IMR-90 (cell line): ENCODE measurements around the gene RGS17. TPM values are rescaled to one million over a fixed set of nuclear protein-coding genes. Genes with fewer than 3 reads are reported as not detected.

Source experiments
- ATAC-seq: fragments of 200-7000 bp; cut with Tn5 transposase; 2 replicates; pipeline ENCODE4 v1.9.1; 2020; ENCODE audit warnings: low read depth, mild to moderate bottlenecking, moderate library complexity
- BruUV-seq: library from RNA; stranded (reverse); fragments of 400-500 nt; replicated peaks from 2 replicates; lab custom pipeline; 2021; lab: Mats Ljungman, UMichigan
- CTCF ChIA-PET: fragments of 300-600 bp; formaldehyde crosslinking; extraction: SDS; loops from one replicate; lab custom pipeline; 2021; ENCODE audit warnings: antibody characterized with exemption; lab: Yijun Ruan, JAX
- POLR2A ChIA-PET: fragments of 300-600 bp; sonication (Branson Sonifier 250); formaldehyde crosslinking; loops from one replicate; lab custom pipeline; 2022; ENCODE audit warnings: antibody characterized with exemption; ENCODE audit not compliant: unreplicated experiment; lab: Charles Lee
- DNase-seq: peaks from one replicate; pipeline ENCODE4 v3.0.0; 2013
- H2AFZ ChIP-seq: replicated peaks from 2 replicates; pipeline ENCODE3; 2013; ENCODE audit warnings: low read length, mild to moderate bottlenecking; ENCODE audit not compliant: poor library complexity
- H2AK5ac ChIP-seq: 2 replicates; pipeline ENCODE4 v1.6.1; 2013; ENCODE audit warnings: low read depth, low read length, inconsistent platforms
- H2AK9ac ChIP-seq: replicated peaks from 2 replicates; pipeline ENCODE3; 2013; ENCODE audit warnings: mild to moderate bottlenecking, low read depth, low read length, moderate library complexity; ENCODE audit not compliant: poor library complexity
- H2BK120ac ChIP-seq: 2 replicates; pipeline ENCODE4 v1.6.1; 2013; ENCODE audit warnings: low read depth, low read length, inconsistent platforms
- H2BK15ac ChIP-seq: 3 replicates; pipeline ENCODE4 v1.6.1; 2013; ENCODE audit warnings: low read depth, low read length, inconsistent platforms
- H2BK20ac ChIP-seq: 2 replicates; pipeline ENCODE4 v1.6.1; 2013; ENCODE audit warnings: low read depth, mild to moderate bottlenecking, inconsistent platforms, low read length, moderate library complexity
- H2BK5ac ChIP-seq: 2 replicates; pipeline ENCODE4 v1.6.1; 2013; ENCODE audit warnings: mild to moderate bottlenecking, low read depth, low read length, inconsistent platforms; ENCODE audit not compliant: poor library complexity, severe bottlenecking
- H3K14ac ChIP-seq: replicated peaks from 2 replicates; pipeline ENCODE4 v1.6.1; 2013; ENCODE audit warnings: low read depth, low read length, inconsistent platforms
- H3K18ac ChIP-seq: 2 replicates; pipeline ENCODE4 v1.6.1; 2013; ENCODE audit warnings: low read depth, low read length, control low read depth
- H3K23ac ChIP-seq: 2 replicates; pipeline ENCODE4 v1.6.1; 2013; ENCODE audit warnings: low read depth, low read length, inconsistent platforms
- H3K27ac ChIP-seq: 2 replicates; pipeline ENCODE4 v1.5.1; 2013; ENCODE audit warnings: mild to moderate bottlenecking, control low read depth, low read length; ENCODE audit not compliant: insufficient read depth
- H3K27me3 ChIP-seq: 2 replicates; pipeline ENCODE4 v1.6.1; 2013; ENCODE audit warnings: low read length; ENCODE audit not compliant: control insufficient read depth, insufficient read depth
- H3K36me3 ChIP-seq: 2 replicates; pipeline ENCODE4 v1.6.1; 2013; ENCODE audit warnings: low read length, mixed read lengths; ENCODE audit not compliant: control insufficient read depth, insufficient read depth
- H3K4ac ChIP-seq: 2 replicates; pipeline ENCODE4 v1.6.1; 2013; ENCODE audit warnings: low read depth, low read length, inconsistent platforms
- H3K4me1 ChIP-seq: 2 replicates; pipeline ENCODE4 v1.6.1; 2013; ENCODE audit warnings: low read length, mixed read lengths; ENCODE audit not compliant: control insufficient read depth, insufficient read depth
- H3K4me2 ChIP-seq: 2 replicates; pipeline ENCODE4 v1.6.1; 2013; ENCODE audit warnings: low read depth, mild to moderate bottlenecking, control low read depth, low read length, moderate library complexity
- H3K4me3 ChIP-seq: 2 replicates; pipeline ENCODE4 v1.5.1; 2013; ENCODE audit warnings: low read depth, mild to moderate bottlenecking, control low read depth, low read length, moderate library complexity; ENCODE audit not compliant: insufficient read depth
- H3K56ac ChIP-seq: 2 replicates; pipeline ENCODE4 v1.6.1; 2013; ENCODE audit warnings: low read length, inconsistent platforms; ENCODE audit not compliant: insufficient read depth; ENCODE audit errors: extremely low read depth
- H3K79me1 ChIP-seq, 2 experiments: 2 replicates each; pipeline ENCODE4 v1.6.1; 2013; ENCODE audit warnings: low read length in 2 of 2, inconsistent platforms in 1 of 2, low read depth in 1 of 2
- H3K9ac ChIP-seq: 2 replicates; pipeline ENCODE4 v1.6.1; 2013; ENCODE audit warnings: low read depth, low read length, control low read depth
- H3K9me1 ChIP-seq: 2 replicates; pipeline ENCODE4 v1.6.1; 2013; ENCODE audit warnings: low read length, inconsistent platforms; ENCODE audit not compliant: insufficient read depth
- H3K9me3 ChIP-seq: 2 replicates; pipeline ENCODE4 v1.6.1; 2013; ENCODE audit warnings: low read length; ENCODE audit not compliant: control insufficient read depth, insufficient read depth
- H4K20me1 ChIP-seq: 2 replicates; pipeline ENCODE4 v1.6.1; 2013; ENCODE audit warnings: low read length, inconsistent platforms; ENCODE audit not compliant: insufficient read depth
- H4K5ac ChIP-seq: 2 replicates; pipeline ENCODE4 v1.6.1; 2013; ENCODE audit warnings: mild to moderate bottlenecking, low read depth, low read length, control low read depth
- H4K8ac ChIP-seq, 2 experiments: 2 replicates each; pipeline ENCODE4 v1.6.1; 2013; ENCODE audit warnings: low read depth in 2 of 2, low read length in 2 of 2, control low read depth in 1 of 2, inconsistent platforms in 1 of 2
- H4K91ac ChIP-seq: 2 replicates; pipeline ENCODE4 v1.6.1; 2013; ENCODE audit warnings: low read depth, low read length, inconsistent platforms; ENCODE audit not compliant: insufficient read depth
- BHLHE40 ChIP-seq: fragments of 150-350 bp; IDR thresholded peaks from 2 replicates; pipeline ENCODE4 v1.6.1; 2016; ENCODE audit warnings: mild to moderate bottlenecking, low read depth, low read length
- CEBPB ChIP-seq: IDR thresholded peaks from 2 replicates; pipeline ENCODE4 v1.6.1; 2012; ENCODE audit warnings: low read depth, low read length, improper control_type of control experiment
- CHD1 ChIP-seq: IDR thresholded peaks from 2 replicates; pipeline ENCODE4 v1.6.1; 2012; ENCODE audit warnings: low read depth, low read length, improper control_type of control experiment
- CTCF ChIP-seq: conservative IDR thresholded peaks from 2 replicates; pipeline ENCODE4 v1.5.1; 2012; ENCODE audit warnings: mild to moderate bottlenecking, low read depth, low read length, improper control_type of control experiment
- ELK1 ChIP-seq: fragments of 150-350 bp; IDR thresholded peaks from 2 replicates; pipeline ENCODE4 v1.6.1; 2016; ENCODE audit warnings: low read depth, mild to moderate bottlenecking, low read length, moderate library complexity, borderline replicate concordance
- MAFK ChIP-seq: IDR thresholded peaks from 2 replicates; pipeline ENCODE4 v1.6.1; 2012; ENCODE audit warnings: low read depth, low read length, improper control_type of control experiment
- MAZ ChIP-seq: IDR thresholded peaks from 2 replicates; pipeline ENCODE4 v1.6.1; 2012; ENCODE audit warnings: low read depth, mild to moderate bottlenecking, low read length, improper control_type of control experiment, moderate library complexity, borderline replicate concordance
- MXI1 ChIP-seq: IDR thresholded peaks from 2 replicates; pipeline ENCODE4 v1.6.1; 2012; ENCODE audit warnings: low read depth, mild to moderate bottlenecking, low read length, moderate library complexity, borderline replicate concordance
- NFE2L2 ChIP-seq: fragments of 150-350 bp; IDR thresholded peaks from 2 replicates; pipeline ENCODE4 v1.6.1; 2016; ENCODE audit warnings: low read depth, mild to moderate bottlenecking, low read length
- POLR2A ChIP-seq: IDR thresholded peaks from 2 replicates; pipeline ENCODE4 v1.6.1; 2012; ENCODE audit warnings: mild to moderate bottlenecking, low read depth, low read length
- RFX5 ChIP-seq: IDR thresholded peaks from 2 replicates; pipeline ENCODE4 v1.8.0; 2012; ENCODE audit warnings: low read depth, mild to moderate bottlenecking, low read length, moderate library complexity
- USF2 ChIP-seq: fragments of 150-350 bp; IDR thresholded peaks from 2 replicates; pipeline ENCODE4 v1.6.1; 2017; ENCODE audit warnings: mild to moderate bottlenecking, antibody characterized with exemption, low read length, low read depth
- WGBS, 2 experiments: methylation state at CpG; one replicate each; pipeline versions ENCODE4 v1.1.5 to v1.1.7; 2013; ENCODE audit warnings: missing lambda C conversion rate in 2 of 2; ENCODE audit not compliant: insufficient read length in 1 of 2; ENCODE audit errors: extremely low coverage in 2 of 2; 5-methylcytosine and 5-hydroxymethylcytosine counted together
- dilution Hi-C: fragments of 300-500 bp; cut with HindIII; formaldehyde crosslinking; loops from one replicate; pipeline ENCODE4 v1.14.3; 2018; ENCODE audit warnings: low sequenced_read_pairs; ENCODE audit not compliant: unreplicated experiment
- in situ Hi-C: fragments of 300-500 bp; cut with MboI; formaldehyde crosslinking; loops from 3 replicates; pipeline ENCODE4 v1.14.3; 2019; ENCODE audit warnings: low sequenced_read_pairs, inconsistent platforms, mixed read lengths
- intact Hi-C: fragments of 100-400 bp; cut with micrococcal nuclease; formaldehyde crosslinking; loops from 2 replicates; pipeline ENCODE4 v1.10.0; 2022
- polyA plus RNA-seq, 3 experiments: library from polyadenylated mRNA; depleted of rRNA; stranded (reverse); fragments of >200 nt; gene quantifications; 2 replicates each; pipeline ENCODE4 v1.2.3, GENCODE V29; 2012; ENCODE audit warnings: low replicate concordance in 1 of 3
- total RNA-seq: library from RNA; depleted of rRNA; stranded (reverse); fragments of >200 nt; gene quantifications from 2 replicates; pipeline ENCODE4 v1.2.3, GENCODE V29; 2012

The RGS17 gene
- total and polyA plus RNA-seq, 2 of the 4 experiments (the other 2 are of a cell fraction): 0.75 to 1.4 TPM

GRCh38 chr6:152957796-152958195 is 173.3 kb downstream of the RGS17 start:
- dilution Hi-C loops (no loop called here), in situ Hi-C loops (loop anchor here (10.0 kb wide), 2 partner anchors 213 to 483 kb away; no protein-coding TSS in a partner anchor), intact Hi-C loops (no loop called here)
- H3K79me1 ChIP-seq: no peaks in the 10 kb centered on the region
- H3K23ac ChIP-seq: no peak overlapping the region
- H2BK20ac ChIP-seq: no peak overlapping the region
- no peaks in the 10 kb centered on the region for H3K27me3 ChIP-seq
- H2BK120ac ChIP-seq: no peak overlapping the region
- H3K9ac ChIP-seq: no peak overlapping the region
- no peak overlapping the region for H2AK5ac ChIP-seq
- TF ChIP-seq BHLHE40: no peak
- no peak for TF ChIP-seq CTCF
- TF ChIP-seq MAZ: no peak
- no peak for TF ChIP-seq USF2
- no peak for TF ChIP-seq MXI1
- no peak for TF ChIP-seq RFX5
- no peak for TF ChIP-seq NFE2L2
- TF ChIP-seq MAFK: no peak
- TF ChIP-seq CHD1: no peak
- TF ChIP-seq CEBPB: no peak
- no peak for TF ChIP-seq ELK1
- TF ChIP-seq POLR2A: no peak
- H4K5ac ChIP-seq: no peak overlapping the region
- ChIA-PET CTCF (no interaction called here), POLR2A (no interaction called here)
- H3K27ac ChIP-seq: no peak overlapping the region
- H4K8ac ChIP-seq: no peak overlapping the region
- DNase-seq (no peak), ATAC-seq (no peak)
- H3K9me1 ChIP-seq: no peaks in the 10 kb centered on the region
- H3K14ac ChIP-seq: no peak overlapping the region
- H4K91ac ChIP-seq: no peak overlapping the region
- WGBS, 2 experiments: no CpG with 5 or more reads among the region's 1 CpG
- no peak overlapping the region for H2AK9ac ChIP-seq
- no peak overlapping the region for H3K18ac ChIP-seq
- no peak overlapping the region for H3K56ac ChIP-seq
- no peaks in the 10 kb centered on the region for H3K9me3 ChIP-seq
- no peak overlapping the region for H2AFZ ChIP-seq
- H3K36me3 ChIP-seq: no peaks in the 10 kb centered on the region
- no peak overlapping the region for H3K4me3 ChIP-seq
- H2BK5ac ChIP-seq: no peak overlapping the region
- no peaks in the 10 kb centered on the region for H3K4me1 ChIP-seq
- BruUV-seq: no TSS peak
- H4K20me1 ChIP-seq: no peaks in the 10 kb centered on the region
- H2BK15ac ChIP-seq: no peak overlapping the region
- no peak overlapping the region for H3K4me2 ChIP-seq
- H3K4ac ChIP-seq: no peak overlapping the region
